ENCODE results near the gene PRR3.
"Not testable (repeated sequence)": the region's sequence is repeated elsewhere in the genome, so short reads cannot be mapped to it uniquely, and the experiment has no call there.

The PRR3 gene

GRCh38 chr6:30573113-30573512 is 16.0 kb downstream of the PRR3 start:
- DNase-seq: no peak

GRCh38 chr6:30578051-30578450 is 21.0 kb downstream of the PRR3 start:
- DNase-seq: no peak

- DNase-seq: no peak
Measured at GRCh38 chr6:30583921-30584320, 26.8 kb downstream of the PRR3 start.

- DNase-seq: no peak
Measured at GRCh38 chr6:30589754-30590358, 32.8 kb downstream of the PRR3 start.

GRCh38 chr6:30590509-30590908 is 33.4 kb downstream of the PRR3 start:
- DNase-seq: no peak

GRCh38 chr6:30591008-30591407 is 33.9 kb downstream of the PRR3 start:
- no peak for DNase-seq

GRCh38 chr6:30592287-30592686 is 35.2 kb downstream of the PRR3 start:
- no peak for DNase-seq

- not testable (repeated sequence) for DNase-seq
Measured at GRCh38 chr6:30597315-30598144, 40.4 kb downstream of the PRR3 start.

- no peak for DNase-seq
Measured at GRCh38 chr6:30598912-30599624, 42.0 kb downstream of the PRR3 start.

GRCh38 chr6:30599625-30600324 is 42.7 kb downstream of the PRR3 start:
- DNase-seq: no peak

- no peak for DNase-seq
Measured at GRCh38 chr6:30600451-30600961, 43.4 kb downstream of the PRR3 start.

GRCh38 chr6:30601436-30601814 is 44.3 kb downstream of the PRR3 start:
- no peak for DNase-seq

GRCh38 chr6:30601815-30602641 is 44.9 kb downstream of the PRR3 start:
- DNase-seq: no peak

- DNase-seq: no peak
Measured at GRCh38 chr6:30603961-30604360, 46.9 kb downstream of the PRR3 start.

- DNase-seq: no peak
Measured at GRCh38 chr6:30610065-30610464, 53.0 kb downstream of the PRR3 start.

GRCh38 chr6:30611150-30611855 is 54.2 kb downstream of the PRR3 start:
- DNase-seq: no peak

- no peak for DNase-seq
Measured at GRCh38 chr6:30611856-30612194, 54.7 kb downstream of the PRR3 start.

- no peak for DNase-seq
Measured at GRCh38 chr6:30612213-30612612, 55.1 kb downstream of the PRR3 start.

GRCh38 chr6:30612687-30613248 is 55.7 kb downstream of the PRR3 start:
- no peak for DNase-seq

Measured in cortex of kidney (tissue), 1 donor.